ENCODE measurements around the gene ZDHHC13.

The ZDHHC13 gene

GRCh38 chr11:19100885-19101284 is 16.1 kb upstream of the ZDHHC13 start:
- no peak overlapping the region for H3K27ac ChIP-seq
- peaks cover 27% of the 10 kb centered on the region for H3K27me3 ChIP-seq
- H3K4me3 ChIP-seq (ENCODE audit: low read depth in 1 of 2, low read length in 1 of 2), result no peak overlapping the region

GRCh38 chr11:19101796-19102520 is 15.0 kb upstream of the ZDHHC13 start:
- Histone ChIP-seq H3K36me3 (no peaks in the 10 kb centered on the region), H3K9me3 (no peaks in the 10 kb centered on the region), H3K4me3 (ENCODE audit: low read depth in 1 of 2, low read length in 1 of 2) (no peak overlapping the region), H3K27me3 (peaks cover 16% of the 10 kb centered on the region), H3K27ac (no peak overlapping the region), H3K4me1 (ENCODE audit: control insufficient read depth in 1 of 2, insufficient read depth in 1 of 2, low read depth in 1 of 2, low read length in 1 of 2) (peaks cover 17% of the 10 kb centered on the region in 2 experiments)
- no peak for TF ChIP-seq CTCF (IDR thresholded peaks at IDR 0.05)

More at GRCh38 chr11:19100885-19101284, 16.1 kb upstream of the ZDHHC13 start:
- no peak for TF ChIP-seq CTCF (IDR thresholded peaks at IDR 0.05)
- Histone ChIP-seq H3K4me1 (ENCODE audit: control insufficient read depth in 1 of 2, insufficient read depth in 1 of 2, low read depth in 1 of 2, low read length in 1 of 2) (peaks cover 15% of the 10 kb centered on the region in 2 experiments), H3K9me3 (no peaks in the 10 kb centered on the region), H3K36me3 (no peaks in the 10 kb centered on the region)

GRCh38 chr11:19102521-19102900 is 14.5 kb upstream of the ZDHHC13 start:
- Histone ChIP-seq H3K9me3 (no peaks in the 10 kb centered on the region), H3K4me3 (ENCODE audit: low read depth in 1 of 2, low read length in 1 of 2) (no peak overlapping the region), H3K36me3 (no peaks in the 10 kb centered on the region), H3K27ac (no peak overlapping the region), H3K27me3 (peaks cover 11% of the 10 kb centered on the region), H3K4me1 (ENCODE audit: control insufficient read depth in 1 of 2, insufficient read depth in 1 of 2, low read depth in 1 of 2, low read length in 1 of 2) (peaks cover 17% of the 10 kb centered on the region in 2 experiments)
- TF ChIP-seq CTCF (IDR thresholded peaks at IDR 0.05), result no peak

GRCh38 chr11:19105011-19105410 is 12.0 kb upstream of the ZDHHC13 start:
- no peaks in the 10 kb centered on the region for H3K36me3 ChIP-seq
- H3K27ac ChIP-seq, result no peak overlapping the region
- TF ChIP-seq CTCF (IDR thresholded peaks at IDR 0.05), result no peak
- H3K27me3 ChIP-seq, result peaks cover 6% of the 10 kb centered on the region
- no peaks in the 10 kb centered on the region for H3K9me3 ChIP-seq
- no peak overlapping the region for H3K4me3 ChIP-seq (ENCODE audit: low read depth in 1 of 2, low read length in 1 of 2)
- peaks cover 38 to 40% of the 10 kb centered on the region in 2 experiments for H3K4me1 ChIP-seq (ENCODE audit: control insufficient read depth in 1 of 2, insufficient read depth in 1 of 2, low read depth in 1 of 2, low read length in 1 of 2)

- Histone ChIP-seq H3K36me3 (no peaks in the 10 kb centered on the region), H3K4me3 (ENCODE audit: low read depth in 1 of 2, low read length in 1 of 2) (no peak overlapping the region), H3K27ac (no peak overlapping the region), H3K4me1 (ENCODE audit: control insufficient read depth in 1 of 2, insufficient read depth in 1 of 2, low read depth in 1 of 2, low read length in 1 of 2) (peaks cover 42 to 44% of the 10 kb centered on the region in 2 experiments), H3K9me3 (no peaks in the 10 kb centered on the region), H3K27me3 (no peaks in the 10 kb centered on the region)
- no peak for TF ChIP-seq CTCF (IDR thresholded peaks at IDR 0.05)
Measured at GRCh38 chr11:19107125-19107524, 9.8 kb upstream of the ZDHHC13 start.

Data from neutrophil (primary cell).